Neural cell (in vitro differentiated cells): ENCODE data around the gene EEIG1. TPM values are rescaled to one million over a fixed set of nuclear protein-coding genes. Genes with fewer than 3 reads are reported as not detected.

Source experiments
- H2AFZ ChIP-seq: fragments of 200-600, 300-800 bp; sonication (generic), shearing (Covaris generic); 2 replicates; pipeline ENCODE4 v1.6.0; 2014; ENCODE audit warnings: low read depth, mild to moderate bottlenecking, antibody characterized with exemption, low read length, moderate library complexity
- H3F3A ChIP-seq: fragments of 200-600 bp; shearing (Covaris generic); 2 replicates; pipeline ENCODE4 v1.6.1; 2016; ENCODE audit warnings: mild to moderate bottlenecking, moderate library complexity, mixed read lengths, antibody characterized with exemption, low read length; ENCODE audit not compliant: insufficient read depth, poor library complexity, severe bottlenecking
- H3K27ac ChIP-seq: fragments of 200-600, 300-800 bp; sonication (generic), shearing (Covaris generic); 2 replicates; pipeline ENCODE4 v1.5.1; 2014; ENCODE audit warnings: mild to moderate bottlenecking, low read length, moderate library complexity
- H3K27me3 ChIP-seq: fragments of 300-800, 200-600 bp; sonication (generic), shearing (Covaris generic); 2 replicates; pipeline ENCODE4 v1.6.0; 2014; ENCODE audit warnings: mild to moderate bottlenecking, low read depth, low read length, moderate library complexity; ENCODE audit not compliant: insufficient read depth
- H3K36me3 ChIP-seq: fragments of 300-800, 200-600 bp; sonication (generic), shearing (Covaris generic); 2 replicates; pipeline ENCODE4 v1.5.1; 2014; ENCODE audit warnings: mild to moderate bottlenecking, antibody characterized with exemption, low read length, moderate library complexity; ENCODE audit not compliant: insufficient read depth
- H3K4me2 ChIP-seq: fragments of 300-800, 200-600 bp; sonication (generic), shearing (Covaris generic); 2 replicates; pipeline ENCODE4 v1.6.0; 2014; ENCODE audit warnings: mild to moderate bottlenecking, low read length
- H3K4me3 ChIP-seq: fragments of 300-800, 200-600 bp; sonication (generic), shearing (Covaris generic); 2 replicates; pipeline ENCODE4 v1.5.1; 2014; ENCODE audit warnings: mild to moderate bottlenecking, low read length, moderate library complexity
- H3K79me2 ChIP-seq: fragments of 200-600 bp; shearing (Covaris generic); replicated peaks from 2 replicates; pipeline ENCODE4 v1.6.0; 2014; ENCODE audit warnings: mild to moderate bottlenecking, low read length, moderate library complexity; ENCODE audit not compliant: insufficient read depth
- H3K9ac ChIP-seq: fragments of 300-800, 200-600 bp; sonication (generic), shearing (Covaris generic); 2 replicates; pipeline ENCODE4 v1.6.1; 2016; ENCODE audit warnings: mild to moderate bottlenecking, low read length, mixed read lengths
- H3K9me2 ChIP-seq: fragments of 200-600 bp; shearing (Covaris generic); 2 replicates; pipeline ENCODE4 v1.6.1; 2016; ENCODE audit warnings: mild to moderate bottlenecking, low read length, mixed read lengths; ENCODE audit not compliant: insufficient read depth
- H3K9me3 ChIP-seq: fragments of 200-600, 300-800 bp; sonication (generic), shearing (Covaris generic); 2 replicates; pipeline ENCODE4 v1.6.1; 2016; ENCODE audit warnings: mild to moderate bottlenecking, mixed run types, low read length, moderate library complexity, mixed read lengths
- H4K20me1 ChIP-seq: fragments of 200-600 bp; shearing (Covaris generic); 2 replicates; pipeline ENCODE4 v1.6.1; 2016; ENCODE audit warnings: mild to moderate bottlenecking, mixed run types; ENCODE audit not compliant: insufficient read depth
- CTCF ChIP-seq: fragments of 450-650 bp; IDR thresholded peaks from 2 replicates; pipeline ENCODE4 v1.5.1; 2014; ENCODE audit warnings: antibody characterized with exemption, mild to moderate bottlenecking, moderate library complexity; ENCODE audit not compliant: poor library complexity, severe bottlenecking
- EP300 ChIP-seq: fragments of 450-650 bp; conservative IDR thresholded peaks from 2 replicates; pipeline ENCODE4 v1.6.1; 2014; ENCODE audit warnings: antibody characterized with exemption, mild to moderate bottlenecking, moderate library complexity; ENCODE audit not compliant: poor library complexity, severe bottlenecking
- EZH2 ChIP-seq: fragments of 200-600, 300-800 bp; shearing (Covaris generic), sonication (generic); IDR thresholded peaks from 2 replicates; pipeline ENCODE4 v1.6.1; 2014; ENCODE audit warnings: antibody characterized with exemption, low read length, borderline replicate concordance, mild to moderate bottlenecking; ENCODE audit not compliant: insufficient read depth, poor library complexity, severe bottlenecking
- MXI1 ChIP-seq: fragments of 450-650 bp; conservative IDR thresholded peaks from 2 replicates; pipeline ENCODE4 v1.6.1; 2014; ENCODE audit warnings: antibody characterized with exemption, mild to moderate bottlenecking; ENCODE audit not compliant: poor library complexity, severe bottlenecking
- POLR2AphosphoS5 ChIP-seq: IDR thresholded peaks from 2 replicates; pipeline ENCODE4 v1.6.1; 2012
- RAD21 ChIP-seq: fragments of 450-650 bp; conservative IDR thresholded peaks from 2 replicates; pipeline ENCODE4 v1.6.1; 2014; ENCODE audit warnings: antibody characterized with exemption, mild to moderate bottlenecking, moderate library complexity
- REST ChIP-seq: IDR thresholded peaks from 2 replicates; pipeline ENCODE4 v1.6.1; 2012; ENCODE audit warnings: borderline replicate concordance
- SMC3 ChIP-seq: fragments of 450-650 bp; conservative IDR thresholded peaks from 2 replicates; pipeline ENCODE4 v1.6.1; 2014; ENCODE audit warnings: antibody characterized with exemption, mild to moderate bottlenecking, moderate library complexity; ENCODE audit not compliant: poor library complexity
- TAF1 ChIP-seq: IDR thresholded peaks from 2 replicates; pipeline ENCODE4 v1.6.1; 2012; ENCODE audit warnings: low read depth
- polyA plus RNA-seq: library from polyadenylated mRNA; depleted of rRNA; stranded (reverse); fragments of >200 nt; gene quantifications from 2 replicates; pipeline ENCODE4 v1.2.3, GENCODE V29; 2014

EEIG1 gene
- polyA plus RNA-seq, 1 donor from 2014 or later: 6.7 TPM

- no peak overlapping the region for H3K27ac ChIP-seq
- H3K9me3 ChIP-seq: no peaks in the 10 kb centered on the region
- no peaks in the 10 kb centered on the region for H3K79me2 ChIP-seq
- no peaks in the 10 kb centered on the region for H4K20me1 ChIP-seq
- H3K4me2 ChIP-seq: no peak overlapping the region
- no peak overlapping the region for H3K4me3 ChIP-seq
- H3K9me2 ChIP-seq: no peaks in the 10 kb centered on the region
- no peaks in the 10 kb centered on the region for H3K36me3 ChIP-seq
- no peaks in the 10 kb centered on the region for H3F3A ChIP-seq
- no peak overlapping the region for H3K9ac ChIP-seq
- no peaks in the 10 kb centered on the region for H3K27me3 ChIP-seq
- TF ChIP-seq RAD21: no peak
- TF ChIP-seq EP300: no peak
- no peak for TF ChIP-seq EZH2
- H2AFZ ChIP-seq: no peak overlapping the region
Observed at GRCh38 chr9:127989094-127989493, 8.3 kb upstream of the EEIG1 start.

GRCh38 chr9:127987103-127987614 lies 6.4 kb upstream of the EEIG1 start:
- Histone ChIP-seq H4K20me1 (no peaks in the 10 kb centered on the region), H3K27me3 (no peaks in the 10 kb centered on the region), H3K27ac (no peak overlapping the region), H3K9me3 (no peaks in the 10 kb centered on the region), H3K9me2 (no peaks in the 10 kb centered on the region), H3K4me3 (no peak overlapping the region), H3K9ac (no peak overlapping the region), H2AFZ (no peak overlapping the region), H3K79me2 (no peaks in the 10 kb centered on the region), H3F3A (no peaks in the 10 kb centered on the region), H3K36me3 (no peaks in the 10 kb centered on the region), H3K4me2 (no peak overlapping the region)
- TF ChIP-seq MXI1 (no peak), POLR2AphosphoS5 (no peak), TAF1 (no peak), CTCF (no peak), REST (no peak), EZH2 (no peak), SMC3 (no peak)

GRCh38 chr9:127985011-127985410 lies 4.2 kb upstream of the EEIG1 start:
- TF ChIP-seq REST: no peak
- no peak for TF ChIP-seq SMC3
- TF ChIP-seq RAD21: no peak
- TF ChIP-seq MXI1: no peak
- no peak for TF ChIP-seq TAF1
- TF ChIP-seq EZH2: no peak
- no peak for TF ChIP-seq POLR2AphosphoS5
- TF ChIP-seq CTCF: no peak
- no peak for TF ChIP-seq EP300
- no peak overlapping the region for H2AFZ ChIP-seq
- no peaks in the 10 kb centered on the region for H3F3A ChIP-seq
- H3K4me2 ChIP-seq: no peak overlapping the region
- no peaks in the 10 kb centered on the region for H3K36me3 ChIP-seq
- no peaks in the 10 kb centered on the region for H4K20me1 ChIP-seq
- H3K79me2 ChIP-seq: peaks cover 3% of the 10 kb centered on the region
- no peak overlapping the region for H3K27ac ChIP-seq
- no peaks in the 10 kb centered on the region for H3K9me2 ChIP-seq
- H3K27me3 ChIP-seq: no peaks in the 10 kb centered on the region
- no peak overlapping the region for H3K4me3 ChIP-seq
- no peak overlapping the region for H3K9ac ChIP-seq
- H3K9me3 ChIP-seq: no peaks in the 10 kb centered on the region
